GM12801 (cell line): Measurements from ENCODE around the gene CDA.

Source experiments
- TF ChIP-seq, protein P1 (sequence below): IDR thresholded peaks from one replicate; pipeline ENCODE4 v1.5.1; 2011; ENCODE audit warnings: control low read depth; ENCODE audit not compliant: insufficient read length; ENCODE audit errors: extremely low read depth

Gene CDA

DNA sequence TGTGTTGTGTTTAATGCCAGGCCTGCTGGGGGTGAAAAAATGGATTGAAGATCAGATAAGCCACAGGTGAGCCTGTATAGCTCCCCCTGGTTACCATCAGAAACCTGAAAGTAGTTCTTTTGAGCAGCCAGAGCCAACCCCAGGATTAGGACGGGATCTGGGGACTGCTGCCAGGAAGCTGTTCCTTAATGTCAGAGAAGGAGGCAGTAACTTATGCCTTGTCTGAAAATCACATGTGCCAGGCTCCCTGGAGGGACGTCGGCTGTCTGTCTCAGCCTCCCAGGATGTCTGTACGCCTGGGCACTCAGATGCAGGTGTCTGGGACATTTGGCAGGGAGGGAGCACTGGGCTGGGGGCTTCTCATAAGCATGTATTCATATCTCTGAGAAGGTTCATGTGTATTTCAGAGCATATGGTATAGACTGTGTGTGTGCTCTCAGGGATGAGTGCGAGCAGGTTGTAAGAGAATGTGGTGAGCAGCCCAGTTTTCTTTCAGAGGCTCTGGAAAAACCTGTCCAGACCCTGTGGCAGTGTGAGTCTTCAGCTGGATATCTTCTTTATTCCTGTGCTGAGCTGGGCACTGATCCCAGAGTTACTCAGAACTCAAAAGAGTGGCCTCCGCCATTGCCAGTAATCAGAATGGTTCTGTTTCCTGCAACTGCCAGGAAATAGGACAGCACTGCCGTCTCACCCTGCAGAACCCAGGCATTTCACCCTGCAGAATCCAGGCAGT is 33.7 kb upstream of the CDA start:
- TF ChIP-seq, protein P1, sequence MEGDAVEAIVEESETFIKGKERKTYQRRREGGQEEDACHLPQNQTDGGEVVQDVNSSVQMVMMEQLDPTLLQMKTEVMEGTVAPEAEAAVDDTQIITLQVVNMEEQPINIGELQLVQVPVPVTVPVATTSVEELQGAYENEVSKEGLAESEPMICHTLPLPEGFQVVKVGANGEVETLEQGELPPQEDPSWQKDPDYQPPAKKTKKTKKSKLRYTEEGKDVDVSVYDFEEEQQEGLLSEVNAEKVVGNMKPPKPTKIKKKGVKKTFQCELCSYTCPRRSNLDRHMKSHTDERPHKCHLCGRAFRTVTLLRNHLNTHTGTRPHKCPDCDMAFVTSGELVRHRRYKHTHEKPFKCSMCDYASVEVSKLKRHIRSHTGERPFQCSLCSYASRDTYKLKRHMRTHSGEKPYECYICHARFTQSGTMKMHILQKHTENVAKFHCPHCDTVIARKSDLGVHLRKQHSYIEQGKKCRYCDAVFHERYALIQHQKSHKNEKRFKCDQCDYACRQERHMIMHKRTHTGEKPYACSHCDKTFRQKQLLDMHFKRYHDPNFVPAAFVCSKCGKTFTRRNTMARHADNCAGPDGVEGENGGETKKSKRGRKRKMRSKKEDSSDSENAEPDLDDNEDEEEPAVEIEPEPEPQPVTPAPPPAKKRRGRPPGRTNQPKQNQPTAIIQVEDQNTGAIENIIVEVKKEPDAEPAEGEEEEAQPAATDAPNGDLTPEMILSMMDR: no peak

DNA sequence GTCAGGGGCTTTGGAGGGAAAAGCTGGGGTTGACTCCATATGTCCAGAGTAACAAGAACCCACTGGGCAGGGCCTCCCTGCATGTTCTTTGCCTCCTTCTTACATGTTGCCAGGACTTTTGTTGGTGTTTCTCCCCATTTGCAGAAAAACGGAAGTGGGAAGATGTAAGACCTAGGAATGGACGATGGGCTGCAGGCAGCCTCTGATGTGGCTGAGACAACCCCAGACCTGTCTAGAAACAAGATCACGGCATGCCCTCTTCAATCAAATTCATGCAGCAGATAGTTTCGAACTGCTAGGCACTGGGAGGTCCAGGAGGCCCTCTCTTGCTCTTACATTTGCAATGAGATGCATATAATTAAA is 33.2 kb upstream of the CDA start:
- TF ChIP-seq, protein P1: no peak

DNA sequence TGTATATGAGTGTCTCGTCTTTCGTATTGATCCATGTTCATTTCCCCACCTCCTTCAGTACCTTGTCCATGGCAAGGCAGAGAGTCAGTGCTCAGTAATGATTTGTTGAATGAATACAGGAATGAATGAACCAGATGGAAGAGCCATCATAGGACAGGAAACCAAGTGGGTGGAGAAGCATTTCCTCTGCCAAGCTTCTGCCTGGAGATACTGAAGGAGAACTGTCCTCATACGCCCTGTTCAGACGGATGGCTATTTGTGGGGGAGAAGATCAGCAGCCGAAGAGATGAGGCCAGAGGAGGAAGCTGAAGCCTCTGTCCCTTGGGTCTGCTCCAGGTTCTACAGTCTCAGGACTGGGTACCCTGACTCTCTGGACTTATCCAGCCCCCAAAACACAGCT is 30.7 kb upstream of the CDA start:
- TF ChIP-seq, protein P1: no peak

DNA sequence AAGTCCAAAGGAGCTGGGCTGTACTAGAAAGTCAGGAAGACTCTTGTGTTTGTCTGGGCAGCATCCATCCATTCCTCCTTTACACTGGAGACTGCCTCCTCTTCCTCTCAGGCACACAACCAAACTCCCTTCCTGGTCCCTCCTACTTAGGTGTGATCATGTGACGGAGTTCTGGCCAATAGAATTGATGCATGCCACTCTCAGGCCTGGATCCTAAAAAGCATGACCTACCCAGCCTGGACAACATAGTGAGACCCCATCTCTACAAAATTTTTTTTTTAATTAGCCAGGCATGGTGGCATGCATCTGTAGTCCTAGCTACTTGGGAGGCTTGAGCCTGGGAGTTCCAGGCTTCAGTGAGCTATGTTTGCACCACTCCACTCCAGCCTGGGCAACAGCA is 27.9 kb upstream of the CDA start:
- TF ChIP-seq, protein P1: no peak

DNA sequence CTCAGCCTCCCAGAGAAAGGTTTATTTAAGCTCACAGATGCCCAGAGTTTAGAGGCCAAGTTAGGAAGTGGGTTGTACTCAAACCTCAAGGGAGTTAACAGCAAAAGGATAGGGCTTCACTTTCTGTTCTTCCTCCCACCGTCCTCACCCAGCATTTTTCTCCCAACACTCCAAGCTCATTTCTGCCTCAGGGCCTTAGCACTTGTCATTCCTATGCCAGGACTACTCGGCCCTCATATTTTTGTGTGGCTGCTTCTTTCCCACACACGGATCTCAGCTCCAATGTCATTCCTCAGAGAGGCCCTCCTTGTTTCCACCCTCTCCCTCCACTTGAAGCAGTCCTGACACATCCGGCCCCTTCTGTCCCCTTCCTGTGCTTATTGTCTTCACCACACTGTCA is 23.7 kb upstream of the CDA start:
- TF ChIP-seq, protein P1: no peak

DNA sequence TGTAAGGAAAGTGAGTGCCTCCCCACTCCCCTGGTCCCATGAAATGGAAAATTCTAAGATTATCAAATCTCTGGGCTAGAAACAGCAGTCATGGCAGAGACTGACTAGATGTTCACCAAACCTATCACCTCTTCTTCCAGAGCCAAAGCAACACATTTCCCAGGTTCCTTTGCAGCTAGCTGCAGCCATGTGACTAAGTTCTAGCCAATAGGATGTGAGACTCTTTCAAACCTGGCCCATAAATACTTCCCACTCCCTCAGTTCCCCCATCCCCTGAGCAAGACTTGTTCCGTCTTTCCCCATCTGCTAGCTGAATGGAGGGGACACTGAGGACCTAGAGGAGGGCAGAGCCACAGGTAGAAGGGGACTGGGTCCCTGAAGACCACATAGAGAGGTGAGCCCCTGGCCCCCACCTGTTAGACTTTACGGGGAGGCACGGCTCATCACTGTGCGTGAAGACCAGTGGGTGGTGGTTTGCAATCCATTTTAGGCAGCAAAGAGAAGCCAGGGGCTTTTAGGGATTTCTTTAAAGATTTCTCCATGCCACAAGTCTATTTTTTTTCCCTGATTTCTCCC is 19.3 kb upstream of the CDA start:
- TF ChIP-seq, protein P1: no peak

DNA sequence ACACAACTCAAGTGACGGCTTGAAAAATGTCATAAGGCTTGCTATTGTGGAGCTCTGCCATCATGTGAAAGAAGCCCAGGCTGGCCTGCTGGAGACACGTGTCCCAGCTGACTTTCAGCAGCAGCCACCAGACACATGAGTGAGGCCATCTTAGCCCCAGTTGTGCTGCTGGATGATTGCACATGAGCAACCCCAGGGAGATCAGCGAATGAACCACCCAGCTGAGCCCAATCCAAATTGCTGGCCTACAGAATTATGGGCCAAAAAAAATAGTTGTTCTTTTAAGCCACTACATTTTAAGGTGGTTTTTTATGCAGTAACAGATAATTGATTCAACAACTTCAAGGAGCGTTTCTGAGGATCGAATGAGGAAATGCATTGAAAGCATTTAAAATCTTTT is 17.5 kb upstream of the CDA start:
- TF ChIP-seq, protein P1: no peak
